Peyer's patch (tissue), 4 donors: Measurements from ENCODE around the gene SF3A2. TPM values are rescaled to one million over a fixed set of nuclear protein-coding genes. Genes with fewer than 3 reads are reported as not detected.

Experiments used
- DNase-seq, 3 donors: peaks; one replicate each; pipeline ENCODE4 v3.0.0-alpha.2; 2017 to 2019
- H3K27ac ChIP-seq, 4 donors: fragments of 200-600 bp; sonication (generic); one replicate each; pipeline ENCODE4 v1.5.1; 2016 to 2019
- H3K27me3 ChIP-seq, 2 donors: fragments of 200-600 bp; sonication (generic); one replicate each; pipeline ENCODE4 v1.5.1; 2019
- H3K36me3 ChIP-seq, 3 donors: fragments of 200-600 bp; sonication (generic); one replicate each; pipeline ENCODE4 v1.5.1; 2016 to 2019
- H3K4me1 ChIP-seq, 4 donors: fragments of 200-600 bp; sonication (generic); one replicate each; pipeline ENCODE4 v1.5.1; 2016 to 2019
- H3K4me3 ChIP-seq, 4 donors: fragments of 200-600 bp; sonication (generic); 1 replicate in 3 of 4; 2 replicates in 1 of 4; pipeline ENCODE4 v1.5.1; 2016 to 2019; ENCODE audit warnings: mild to moderate bottlenecking in 1 of 4
- H3K9me3 ChIP-seq, 4 donors: fragments of 200-600 bp; sonication (generic); one replicate each; pipeline ENCODE4 v1.5.1; 2016 to 2019; ENCODE audit warnings: mild to moderate bottlenecking in 1 of 4
- CTCF ChIP-seq, 6 experiments: fragments of 450-650 bp in 4 of 6; fragments of 200-600 bp in 2 of 6; sonication (generic) in 1 of 6; IDR thresholded peaks; one replicate each; pipeline ENCODE4 v1.5.1; 2017 to 2019; ENCODE audit warnings: antibody characterized with exemption in 6 of 6, mild to moderate bottlenecking in 3 of 6, moderate library complexity in 1 of 6
- POLR2A ChIP-seq, 2 donors: fragments of 450-650 bp; IDR thresholded peaks; one replicate each; pipeline ENCODE4 v1.5.1; 2017; ENCODE audit warnings: antibody characterized with exemption in 2 of 2, mild to moderate bottlenecking in 2 of 2, moderate library complexity in 2 of 2
- total RNA-seq, 4 donors: library from RNA; depleted of rRNA; stranded (reverse); fragments of >200 nt; gene quantifications; one replicate each; pipeline ENCODE4 v1.1.0, GENCODE V29; 2016

The SF3A2 gene
- total RNA-seq, 4 donors from 2014 or later = 38.7 to 133 (median 72.3) TPM

GRCh38 chr19:2261438-2262172 is 25.0 kb downstream of the SF3A2 start:
- peak overlapping the region in 2 of 4 donors; percentile 41 to 84 for H3K27ac ChIP-seq
- no peaks in the 10 kb centered on the region for H3K27me3 ChIP-seq
- no peaks in the 10 kb centered on the region for H3K9me3 ChIP-seq
- DNase-seq = peak; percentile 54 to 82 (median 67)
- no peaks in the 10 kb centered on the region for H3K36me3 ChIP-seq
- H3K4me1 ChIP-seq = peaks cover 3 to 16% (median 11%) of the 10 kb centered on the region in 4 donors
- TF ChIP-seq CTCF (IDR thresholded peaks at IDR 0.05) (peak in 4 of 6 experiments; percentile 45 to 62 (median 54)), POLR2A (IDR thresholded peaks at IDR 0.05) (no peak)
- no peak overlapping the region for H3K4me3 ChIP-seq

GRCh38 chr19:2266183-2266993 is 29.8 kb downstream of the SF3A2 start:
- peak overlapping the region; percentile 3 to 74 (median 38) for H3K27ac ChIP-seq
- no peak overlapping the region for H3K4me3 ChIP-seq

GRCh38 chr19:2268480-2268830 is 31.8 kb downstream of the SF3A2 start:
- Histone ChIP-seq H3K36me3 (peaks cover 0 to 19% (median 0%) of the 10 kb centered on the region in 3 donors), H3K27me3 (no peaks in the 10 kb centered on the region), H3K9me3 (no peaks in the 10 kb centered on the region), H3K27ac (peak overlapping the region in 1 of 4 donors; percentile 98), H3K4me3 (peak overlapping the region in 2 of 4 donors; percentile 87 to 91), H3K4me1 (peaks cover 6 to 37% (median 26%) of the 10 kb centered on the region in 4 donors)
- no peak for TF ChIP-seq CTCF (IDR thresholded peaks at IDR 0.05)
- TF ChIP-seq POLR2A (IDR thresholded peaks at IDR 0.05) = no peak
- no peak for DNase-seq

More at GRCh38 chr19:2266183-2266993, 29.8 kb downstream of the SF3A2 start:
- TF ChIP-seq CTCF (IDR thresholded peaks at IDR 0.05) (no peak), POLR2A (IDR thresholded peaks at IDR 0.05) (no peak)
- Histone ChIP-seq H3K36me3 (peaks cover 0 to 4% (median 0%) of the 10 kb centered on the region in 3 donors), H3K27me3 (no peaks in the 10 kb centered on the region), H3K4me1 (peaks cover 3 to 18% (median 8%) of the 10 kb centered on the region in 4 donors), H3K9me3 (no peaks in the 10 kb centered on the region)
- peak; percentile 85 to 95 (median 91) for DNase-seq

GRCh38 chr19:2268861-2269243 is 32.2 kb downstream of the SF3A2 start:
- no peaks in the 10 kb centered on the region for H3K27me3 ChIP-seq
- H3K9me3 ChIP-seq = no peaks in the 10 kb centered on the region
- DNase-seq = no peak
- H3K4me1 ChIP-seq = peaks cover 9 to 38% (median 28%) of the 10 kb centered on the region in 4 donors
- peaks cover 0 to 19% (median 0%) of the 10 kb centered on the region in 3 donors for H3K36me3 ChIP-seq
- peak overlapping the region; percentile 87 to 98 (median 92) for H3K4me3 ChIP-seq
- no peak for TF ChIP-seq POLR2A (IDR thresholded peaks at IDR 0.05)
- TF ChIP-seq CTCF (IDR thresholded peaks at IDR 0.05) = no peak
- peak overlapping the region; percentile 38 to 99 (median 83) for H3K27ac ChIP-seq

GRCh38 chr19:2269244-2270156 is 32.9 kb downstream of the SF3A2 start:
- no peaks in the 10 kb centered on the region for H3K9me3 ChIP-seq
- peak overlapping the region; percentile 98 to 99 (median 98) for H3K27ac ChIP-seq
- peaks cover 0 to 19% (median 0%) of the 10 kb centered on the region in 3 donors for H3K36me3 ChIP-seq
- DNase-seq = peak; percentile 97 to 99 (median 99)
- H3K27me3 ChIP-seq = no peaks in the 10 kb centered on the region
- TF ChIP-seq POLR2A (IDR thresholded peaks at IDR 0.05) = peak; percentile 100
- TF ChIP-seq CTCF (IDR thresholded peaks at IDR 0.05) = peak in 4 of 6 experiments; percentile 38 to 65 (median 56)
- peaks cover 11 to 44% (median 30%) of the 10 kb centered on the region in 4 donors for H3K4me1 ChIP-seq
- peak overlapping the region; percentile 87 to 98 (median 92) for H3K4me3 ChIP-seq
